Erythroblast (primary cell): Measurements from ENCODE around the gene PBLD.
A peak's percentile ranks its signal among the peaks of the same experiment; 100 is the strongest.

Source experiments
- GATA1 ChIP-seq: IDR thresholded peaks from 2 replicates; pipeline ENCODE4 v1.6.1; 2011; ENCODE audit warnings: low read depth, mild to moderate bottlenecking, control low read depth, low read length, moderate library complexity
- POLR2A ChIP-seq: IDR thresholded peaks from 2 replicates; pipeline ENCODE4 v1.6.1; 2011; ENCODE audit warnings: mild to moderate bottlenecking, low read length

- TF ChIP-seq POLR2A (peak; percentile 11), GATA1 (no peak)
These were observed 1.0 kb upstream of the PBLD start for GRCh38 chr10:68333440-68334431.
